PC-3 (cell line): ENCODE measurements around the gene USP2.

Source experiments
- EZH2 ChIP-seq: fragments of 300-600 bp; sonication (generic); IDR thresholded peaks from one replicate; pipeline ENCODE4 v1.6.1; 2017; ENCODE audit warnings: antibody characterized with exemption, mild to moderate bottlenecking, low read length; ENCODE audit not compliant: unreplicated experiment
- EZH2phosphoT487 ChIP-seq: fragments of 300-600 bp; sonication (generic); IDR thresholded peaks from 2 replicates; pipeline ENCODE4 v1.6.1; 2018; ENCODE audit warnings: mild to moderate bottlenecking, antibody characterized with exemption, low read length, borderline replicate concordance
- TF ChIP-seq, protein P1 (sequence below): fragments of 300-600 bp; sonication (generic); conservative IDR thresholded peaks from 2 replicates; pipeline ENCODE4 v1.5.1; 2017; ENCODE audit warnings: antibody characterized with exemption, low read depth, mild to moderate bottlenecking, low read length

DNA sequence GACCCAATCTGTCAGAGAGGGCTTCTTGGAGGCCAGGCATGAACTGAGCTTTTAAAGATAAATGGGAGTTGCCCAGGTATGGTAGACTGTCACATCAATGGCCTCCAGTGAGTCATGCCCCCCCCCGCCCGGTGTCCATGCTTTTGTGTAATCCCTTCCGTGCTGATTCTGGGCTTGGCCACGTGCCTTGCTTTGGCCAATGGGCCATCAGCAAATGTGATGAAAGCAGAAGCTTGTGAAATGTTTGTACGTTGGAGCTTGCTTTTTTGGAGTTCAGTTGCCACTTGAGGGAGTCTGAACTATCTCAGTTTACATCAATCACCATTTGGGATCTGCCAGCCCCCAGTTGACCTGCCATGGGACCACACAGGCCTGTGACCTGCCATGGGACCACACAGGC is 45.8 kb upstream of the USP2 start:
- TF ChIP-seq, protein P1, sequence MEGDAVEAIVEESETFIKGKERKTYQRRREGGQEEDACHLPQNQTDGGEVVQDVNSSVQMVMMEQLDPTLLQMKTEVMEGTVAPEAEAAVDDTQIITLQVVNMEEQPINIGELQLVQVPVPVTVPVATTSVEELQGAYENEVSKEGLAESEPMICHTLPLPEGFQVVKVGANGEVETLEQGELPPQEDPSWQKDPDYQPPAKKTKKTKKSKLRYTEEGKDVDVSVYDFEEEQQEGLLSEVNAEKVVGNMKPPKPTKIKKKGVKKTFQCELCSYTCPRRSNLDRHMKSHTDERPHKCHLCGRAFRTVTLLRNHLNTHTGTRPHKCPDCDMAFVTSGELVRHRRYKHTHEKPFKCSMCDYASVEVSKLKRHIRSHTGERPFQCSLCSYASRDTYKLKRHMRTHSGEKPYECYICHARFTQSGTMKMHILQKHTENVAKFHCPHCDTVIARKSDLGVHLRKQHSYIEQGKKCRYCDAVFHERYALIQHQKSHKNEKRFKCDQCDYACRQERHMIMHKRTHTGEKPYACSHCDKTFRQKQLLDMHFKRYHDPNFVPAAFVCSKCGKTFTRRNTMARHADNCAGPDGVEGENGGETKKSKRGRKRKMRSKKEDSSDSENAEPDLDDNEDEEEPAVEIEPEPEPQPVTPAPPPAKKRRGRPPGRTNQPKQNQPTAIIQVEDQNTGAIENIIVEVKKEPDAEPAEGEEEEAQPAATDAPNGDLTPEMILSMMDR = no peak
- no peak for TF ChIP-seq EZH2phosphoT487
- no peak for TF ChIP-seq EZH2
